GM21526 (cell line): ENCODE measurements around the gene MBLAC1.
A peak's percentile ranks its signal among the peaks of the same experiment; 100 is the strongest.

Experiments used
- ATAC-seq: cut with Tn5 transposase; IDR thresholded peaks from one replicate; pipeline ENCODE4 v1.9.1; 2021; ENCODE audit warnings: moderate library complexity; ENCODE audit not compliant: unreplicated experiment, low FRiP score

MBLAC1 gene

DNA sequence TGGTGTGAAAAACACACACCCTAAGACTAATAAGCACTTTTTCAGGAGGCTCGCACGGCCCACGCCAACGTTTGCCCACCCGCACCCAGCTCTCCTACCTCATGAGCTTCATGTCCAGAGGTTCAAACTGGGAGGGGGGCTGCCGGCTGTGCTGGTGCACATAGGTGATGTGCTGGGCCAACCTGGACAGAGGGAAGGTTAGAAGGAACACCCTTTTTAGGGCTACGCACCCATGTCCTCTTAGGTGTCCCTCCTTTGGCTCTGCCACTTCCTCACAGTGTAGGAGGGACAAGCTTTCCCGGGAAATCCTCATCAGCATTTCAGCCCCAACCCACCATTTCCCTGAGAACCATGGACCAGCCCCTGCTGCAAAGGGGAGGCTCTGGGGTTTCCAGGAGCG lies 31.5 kb upstream of the MBLAC1 start:
- no peak for ATAC-seq

DNA sequence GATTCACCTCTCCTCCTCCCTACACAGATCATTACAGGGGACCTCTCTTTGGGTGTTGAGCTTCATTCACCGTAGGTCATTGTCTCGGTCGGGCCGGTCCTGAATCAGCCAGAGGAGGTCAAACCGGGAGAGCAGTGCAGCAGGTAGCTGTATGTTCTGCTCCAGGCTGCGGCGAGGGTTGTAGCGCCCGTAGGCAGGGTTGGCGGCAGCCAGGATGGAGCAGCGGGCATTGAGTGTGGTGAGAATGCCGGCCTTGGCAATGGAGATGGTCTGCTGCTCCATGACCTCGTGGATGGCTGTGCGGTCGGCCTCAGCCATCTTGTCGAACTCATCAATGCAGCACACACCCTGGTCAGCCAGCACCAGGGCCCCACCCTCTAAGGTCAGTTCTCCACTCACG lies 31.1 kb upstream of the MBLAC1 start:
- ATAC-seq = no peak

DNA sequence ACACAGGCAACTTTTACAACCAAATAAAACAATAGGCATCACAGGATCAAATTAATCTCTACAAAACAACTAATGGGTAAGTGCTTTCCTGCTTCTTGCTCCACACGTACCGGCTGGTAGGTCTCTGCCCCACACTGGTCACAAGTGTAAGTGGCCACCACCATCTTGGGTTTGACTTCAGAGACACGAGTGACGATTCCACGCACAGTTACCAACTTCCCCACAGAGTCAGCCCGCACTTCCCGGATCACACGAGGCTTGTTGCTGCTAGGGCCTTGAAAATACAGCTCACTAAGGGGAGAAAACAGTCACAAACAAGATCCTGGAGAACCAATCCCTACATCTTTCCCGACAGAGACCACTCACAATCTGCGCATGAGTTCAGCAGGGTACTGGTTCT lies 27.9 kb upstream of the MBLAC1 start:
- ATAC-seq = no peak

DNA sequence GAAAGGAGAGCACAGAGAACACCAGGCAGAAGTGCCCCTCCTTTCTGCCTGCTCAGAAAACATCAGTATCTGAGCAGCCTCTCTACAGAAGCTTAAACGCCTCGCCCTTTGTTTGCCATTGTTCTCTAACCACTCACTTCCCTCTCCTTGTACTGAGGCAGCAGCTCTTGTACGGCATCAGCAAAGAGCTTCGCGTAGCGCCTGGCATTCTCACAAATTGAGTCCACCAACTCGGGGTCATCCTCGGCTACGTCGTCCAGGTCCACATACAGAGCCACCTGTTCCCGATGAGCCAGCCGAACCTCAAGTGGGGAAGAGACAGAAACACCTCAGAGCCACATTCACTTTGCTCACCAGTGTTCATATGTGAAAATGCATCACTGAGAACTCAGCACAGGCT lies 27.3 kb upstream of the MBLAC1 start:
- no peak for ATAC-seq

DNA sequence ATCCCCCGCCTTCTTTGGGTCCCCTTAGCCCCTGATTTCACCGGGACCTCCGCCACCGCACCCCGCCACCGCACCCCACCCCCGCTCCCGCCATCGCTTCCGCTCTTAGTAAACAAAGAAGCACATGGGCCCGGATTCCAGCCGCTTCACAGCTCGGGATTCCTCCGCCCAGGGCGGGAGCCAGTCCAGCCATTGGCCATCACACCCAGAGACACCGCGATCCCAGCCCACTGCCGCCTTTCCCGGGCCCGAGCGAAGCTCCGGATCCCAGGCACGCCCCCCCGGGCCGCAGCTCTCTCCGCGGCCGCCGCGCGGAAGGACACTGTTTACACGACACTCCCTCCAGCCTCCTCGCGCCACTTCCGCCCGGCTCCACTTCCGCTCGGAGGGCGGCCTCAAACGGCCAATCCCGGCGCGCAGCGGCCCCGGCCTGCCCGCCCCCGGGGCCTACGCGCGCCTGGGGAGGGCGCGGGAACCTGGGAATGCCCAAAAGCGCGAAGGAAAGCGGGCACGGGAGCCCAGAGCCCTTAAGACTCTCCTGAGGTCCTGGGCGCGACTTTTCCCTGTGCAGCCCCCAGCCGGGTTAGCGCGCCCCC lies 26.2 kb upstream of the MBLAC1 start:
- ATAC-seq = peak; percentile 57

DNA sequence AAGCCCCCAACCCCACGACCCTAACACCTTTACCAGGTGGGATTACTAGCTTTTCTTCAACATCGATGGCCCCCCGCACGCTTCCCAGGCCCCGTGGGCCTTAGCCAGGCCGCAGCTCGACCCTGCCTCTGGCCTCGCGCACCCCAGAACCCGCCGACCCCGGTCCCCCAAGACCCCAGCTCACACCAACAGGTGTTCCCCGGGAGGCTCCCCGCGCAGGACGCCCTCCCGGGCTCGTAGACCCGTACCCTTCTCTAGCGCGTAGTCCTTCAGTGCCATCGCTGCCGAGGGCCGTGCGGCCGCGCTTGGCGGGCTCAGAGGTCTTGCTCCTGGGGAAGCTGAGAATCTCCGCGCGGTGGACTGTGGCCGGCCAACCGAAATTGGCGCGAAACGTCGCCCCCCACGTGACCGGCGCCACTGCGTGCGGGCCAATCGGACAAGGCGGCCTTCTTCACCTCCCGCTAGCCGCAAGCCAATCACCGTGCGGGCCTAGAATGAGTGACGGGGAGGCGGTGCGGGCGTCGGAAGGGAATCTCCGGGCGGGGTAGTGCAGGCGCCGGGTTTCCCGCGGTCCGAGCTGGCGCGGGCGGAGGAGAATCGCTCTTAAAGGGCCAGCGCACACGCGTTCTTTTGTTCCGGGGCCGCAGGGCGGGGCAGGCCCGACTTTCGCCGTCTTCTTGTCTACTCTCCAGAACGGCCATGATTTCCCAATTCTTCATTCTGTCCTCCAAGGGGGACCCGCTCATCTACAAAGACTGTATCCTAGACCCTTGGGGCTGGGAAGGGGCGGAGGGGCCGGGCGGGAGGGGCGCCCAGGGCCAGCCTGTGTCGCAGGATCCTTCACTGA lies 25.5 kb upstream of the MBLAC1 start, which contains the start of the genes AP4M1 and MCM7:
Gene AP4M1, plus strand, starts transcription at position 628 of the 847 bp plus-strand sequence. Its CDS starts 72 bp downstream, at position 700.
Gene MCM7, minus strand, starts transcription at position 382 of the 847 bp plus-strand sequence. Its CDS starts 103 bp downstream, at position 279.
- ATAC-seq = peak; percentile 81

DNA sequence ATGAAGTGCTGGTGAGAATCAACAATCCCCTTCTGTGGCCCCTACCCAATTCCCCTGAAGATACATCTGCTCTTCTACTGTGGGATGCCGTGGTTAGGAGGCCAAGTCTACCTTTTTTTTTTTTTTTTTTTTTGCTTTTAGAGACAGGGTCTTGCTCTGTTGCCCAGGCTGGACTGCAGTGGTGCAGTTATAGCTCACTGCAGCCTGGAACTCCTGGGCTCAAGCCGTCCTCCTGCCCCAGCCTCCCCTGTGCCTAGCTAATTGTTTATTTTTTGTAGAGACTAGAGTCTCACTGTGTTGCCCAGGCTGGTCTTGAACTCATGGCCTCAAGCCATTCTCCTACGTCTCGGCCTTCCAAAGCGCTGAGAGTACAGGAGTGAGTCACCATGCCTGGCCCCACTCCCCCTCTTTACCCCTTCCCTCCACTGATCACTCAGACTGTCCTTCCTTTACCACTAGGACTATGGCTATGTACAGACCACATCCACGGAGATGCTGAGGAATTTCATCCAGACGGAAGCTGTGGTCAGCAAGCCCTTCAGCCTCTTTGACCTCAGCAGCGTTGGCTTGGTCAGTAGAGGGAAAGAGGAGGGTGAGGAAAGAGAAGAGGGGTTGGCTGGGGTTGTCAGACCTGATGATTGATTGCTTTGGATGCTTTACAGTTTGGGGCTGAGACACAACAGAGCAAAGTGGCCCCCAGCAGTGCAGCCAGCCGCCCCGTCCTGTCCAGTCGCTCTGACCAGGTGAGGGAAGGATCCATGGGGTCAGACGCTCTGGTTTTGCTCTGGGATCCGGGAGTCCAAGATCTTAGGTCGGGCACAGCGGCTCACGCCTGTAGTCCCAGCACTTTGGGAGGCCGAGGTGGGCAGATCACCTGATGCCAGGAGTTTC lies 23.6 kb upstream of the MBLAC1 start:
- no peak for ATAC-seq

DNA sequence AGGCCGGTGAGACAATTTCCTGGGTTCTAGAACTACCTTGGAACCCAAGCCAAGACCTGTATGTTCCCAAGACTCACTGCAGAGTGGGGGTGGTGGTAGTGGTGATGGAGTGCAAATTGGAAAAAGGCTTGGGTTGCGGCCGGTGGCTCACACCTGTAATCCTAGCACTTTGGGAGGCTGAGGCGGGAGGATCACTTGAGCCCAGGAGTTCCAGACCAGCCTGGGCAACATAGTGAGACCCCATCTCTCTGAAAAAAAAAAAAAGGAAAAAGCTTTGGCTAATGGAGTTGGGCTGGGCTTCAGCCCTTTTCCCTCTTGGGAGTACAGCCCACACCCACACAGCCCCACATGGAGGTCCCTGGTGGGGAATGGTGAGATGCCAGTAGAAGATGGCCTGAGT lies 21.2 kb upstream of the MBLAC1 start:
- no peak for ATAC-seq

DNA sequence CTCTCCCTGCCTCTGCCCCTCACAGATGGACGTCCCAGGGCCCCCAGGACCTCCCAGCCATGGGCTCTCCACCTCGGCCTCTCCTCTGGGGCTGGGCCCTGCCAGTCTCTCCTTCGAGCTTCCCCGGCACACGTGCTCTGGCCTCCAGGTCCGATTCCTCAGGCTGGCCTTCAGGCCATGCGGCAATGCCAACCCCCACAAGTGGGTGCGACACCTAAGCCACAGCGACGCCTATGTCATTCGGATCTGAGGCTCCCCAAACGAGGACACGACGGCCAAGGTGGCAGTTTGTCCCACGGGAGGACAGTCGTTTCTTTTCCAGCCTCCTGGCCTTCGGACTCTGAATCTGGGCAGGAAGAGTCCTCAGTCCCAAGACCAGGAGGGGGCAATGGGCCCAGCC lies 20.1 kb upstream of the MBLAC1 start:
- no peak for ATAC-seq

DNA sequence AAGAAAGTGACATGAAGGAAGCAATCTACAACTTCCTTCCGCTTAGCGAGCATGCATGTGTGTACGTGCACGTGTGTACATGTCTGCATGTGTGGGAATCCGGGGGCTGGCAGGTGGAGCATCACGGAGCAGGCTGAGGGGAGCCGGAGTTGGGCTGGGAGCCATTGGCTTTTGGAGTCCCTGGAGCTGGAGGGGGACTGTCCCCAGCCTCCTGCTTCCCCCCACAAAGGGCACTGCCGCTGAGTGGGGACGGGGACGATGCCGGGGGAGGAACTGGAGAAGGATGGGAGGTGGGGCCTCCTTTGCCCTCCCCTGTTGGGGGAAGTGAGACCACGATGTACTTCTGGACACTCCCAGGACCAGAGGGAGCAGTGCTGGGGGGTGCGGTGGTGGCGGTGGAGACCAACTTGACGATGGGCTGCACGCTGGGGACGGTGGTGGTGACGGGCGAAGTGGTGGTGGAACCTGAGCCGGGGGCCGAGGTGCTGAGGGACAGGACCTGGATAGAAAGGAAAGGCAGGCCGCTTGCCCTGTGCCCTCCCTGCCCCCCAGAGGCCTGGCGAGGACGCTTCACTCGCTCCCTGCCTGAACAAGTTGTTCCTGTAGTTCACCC lies 19.5 kb upstream of the MBLAC1 start:
- no peak for ATAC-seq

DNA sequence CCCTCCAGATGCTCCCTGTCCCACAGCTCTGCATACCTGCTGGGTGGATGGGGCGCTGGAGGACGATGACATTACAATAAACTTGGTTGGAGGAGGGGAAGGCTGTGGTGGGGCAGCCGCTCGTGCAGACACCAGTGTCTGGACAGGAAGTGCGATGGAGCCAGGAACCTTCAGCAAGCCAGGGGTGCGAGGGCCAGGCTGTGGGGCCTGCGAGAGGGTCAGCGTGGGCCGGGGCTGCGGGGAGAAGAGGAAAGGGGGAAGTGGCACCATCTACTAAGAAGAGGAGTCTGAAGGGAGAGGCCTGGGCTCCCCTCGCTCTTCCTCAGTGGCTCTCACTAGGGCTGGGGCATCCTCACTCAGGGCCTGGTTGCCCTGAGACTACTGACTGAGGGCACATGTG lies 18.9 kb upstream of the MBLAC1 start:
- ATAC-seq = no peak

DNA sequence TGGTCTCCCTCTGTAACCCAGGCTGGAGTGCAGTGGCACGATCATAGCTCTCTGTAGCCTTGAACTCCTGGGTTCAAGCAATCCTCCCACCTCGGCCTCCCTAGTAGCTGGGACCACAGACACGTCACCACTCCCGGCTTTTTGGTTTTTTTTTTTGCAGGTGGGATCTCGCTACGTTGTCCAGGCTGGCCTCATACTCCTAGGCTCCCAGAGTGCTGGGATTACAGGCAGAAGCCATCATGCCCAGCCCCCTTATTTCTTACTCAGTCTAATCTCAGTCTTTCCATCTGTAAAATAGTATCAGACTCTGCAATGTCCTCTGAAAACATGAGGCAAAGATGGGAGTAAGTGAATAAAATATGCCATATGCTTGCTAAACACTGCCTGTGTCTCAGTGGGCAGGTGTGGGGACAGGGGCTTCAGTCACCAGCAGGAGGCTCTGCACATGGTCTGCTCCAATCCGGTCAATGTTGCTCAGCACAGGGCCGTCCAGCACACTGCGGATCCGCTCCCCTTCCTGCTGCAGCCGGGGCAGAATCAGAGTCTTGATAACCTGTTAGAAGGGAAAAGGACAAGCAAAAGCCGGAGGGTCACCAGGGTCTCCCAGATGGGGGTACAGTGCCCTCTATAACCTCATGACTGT lies 17.1 kb upstream of the MBLAC1 start:
- no peak for ATAC-seq

DNA sequence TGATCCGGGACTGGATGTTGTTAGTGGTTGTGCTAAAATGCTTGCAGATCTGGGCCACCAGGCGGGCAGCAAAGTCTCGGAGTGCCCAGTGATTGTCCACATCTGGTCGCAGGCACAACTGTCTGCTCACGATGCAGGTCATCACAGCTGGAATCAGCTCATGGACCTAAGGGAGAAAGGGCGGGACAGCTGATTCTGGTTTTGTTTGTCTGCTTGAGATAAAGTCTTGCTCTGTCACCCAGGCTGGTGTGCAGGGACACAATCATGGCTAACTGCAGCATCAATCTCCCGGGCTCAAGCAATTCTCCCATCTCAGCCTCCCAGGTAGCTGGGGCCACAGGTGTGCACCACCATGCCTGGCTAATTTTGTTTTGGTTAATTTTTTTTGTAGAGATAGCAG lies 15.6 kb upstream of the MBLAC1 start:
- ATAC-seq = no peak

DNA sequence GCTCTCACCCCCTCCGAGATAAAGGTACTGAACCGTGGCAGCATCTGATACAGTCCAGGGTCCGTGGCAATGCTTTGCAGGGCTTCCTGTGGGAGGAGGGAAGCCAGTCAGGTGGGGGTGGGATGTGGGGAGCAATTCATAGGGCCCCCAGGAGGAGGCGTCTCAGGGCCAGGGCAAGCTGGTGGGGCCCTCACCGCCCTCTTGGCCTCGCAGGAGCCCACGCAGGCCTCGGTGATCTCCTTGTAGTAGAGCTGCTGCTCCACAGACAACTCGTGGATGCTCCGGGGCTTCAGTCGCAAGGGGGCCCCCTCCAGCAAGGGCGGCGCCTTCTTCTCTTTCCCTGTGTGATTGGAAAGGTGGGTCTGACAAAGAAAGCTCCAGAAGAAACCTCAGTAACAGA lies 14.9 kb upstream of the MBLAC1 start:
- ATAC-seq = no peak

DNA sequence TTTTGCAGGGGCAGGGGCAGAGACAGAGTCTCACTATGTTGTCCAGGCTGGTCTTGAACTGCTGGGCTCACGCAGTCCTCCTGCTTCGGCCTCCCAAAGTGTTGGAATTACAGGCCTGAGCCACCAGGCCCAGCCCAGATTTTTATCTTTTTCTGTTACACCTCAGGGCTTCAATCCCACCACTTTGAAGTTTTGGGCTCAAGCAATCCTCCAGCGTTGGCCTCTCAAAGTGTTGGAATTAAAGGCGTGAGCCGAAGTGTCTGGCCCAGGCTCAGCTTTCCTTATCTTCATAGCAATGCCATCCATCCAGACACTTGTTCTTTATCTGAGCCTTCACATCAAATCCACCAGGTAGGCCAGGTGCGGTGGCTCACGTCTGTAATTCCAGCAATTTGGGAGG lies 11.7 kb upstream of the MBLAC1 start:
- ATAC-seq = no peak

DNA sequence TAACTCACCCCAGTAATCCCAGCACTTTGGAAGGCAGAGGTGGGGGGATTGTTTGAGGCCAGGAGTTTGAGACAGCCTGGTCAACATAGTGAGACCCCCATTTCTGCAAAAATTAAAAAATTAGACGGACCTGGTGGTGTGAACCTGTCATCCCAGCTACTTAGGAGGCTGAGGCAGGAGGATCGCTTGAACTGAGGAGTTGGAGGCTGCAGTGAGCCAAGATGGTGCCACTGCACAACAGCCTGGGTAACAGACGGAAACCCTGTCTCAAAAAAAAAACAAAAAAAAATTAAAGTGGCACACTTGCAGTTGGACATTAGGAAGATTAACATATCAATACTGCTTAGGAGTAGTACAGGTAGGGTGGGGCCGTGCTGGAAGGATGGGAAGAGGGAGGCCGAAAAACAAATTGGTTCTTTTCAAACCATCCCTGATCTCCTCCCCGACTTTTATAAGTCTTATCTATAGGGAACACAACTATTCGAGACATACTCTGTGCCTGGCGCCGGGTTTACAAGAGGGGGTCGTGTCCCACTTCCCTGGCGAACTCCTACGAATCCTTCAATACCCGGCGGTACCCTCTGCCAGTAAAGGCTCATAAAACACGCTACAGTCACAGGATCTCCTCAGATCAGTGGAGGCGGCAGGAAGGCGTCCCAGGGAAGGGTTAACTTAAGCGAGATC lies 8.2 kb upstream of the MBLAC1 start:
- no peak for ATAC-seq

DNA sequence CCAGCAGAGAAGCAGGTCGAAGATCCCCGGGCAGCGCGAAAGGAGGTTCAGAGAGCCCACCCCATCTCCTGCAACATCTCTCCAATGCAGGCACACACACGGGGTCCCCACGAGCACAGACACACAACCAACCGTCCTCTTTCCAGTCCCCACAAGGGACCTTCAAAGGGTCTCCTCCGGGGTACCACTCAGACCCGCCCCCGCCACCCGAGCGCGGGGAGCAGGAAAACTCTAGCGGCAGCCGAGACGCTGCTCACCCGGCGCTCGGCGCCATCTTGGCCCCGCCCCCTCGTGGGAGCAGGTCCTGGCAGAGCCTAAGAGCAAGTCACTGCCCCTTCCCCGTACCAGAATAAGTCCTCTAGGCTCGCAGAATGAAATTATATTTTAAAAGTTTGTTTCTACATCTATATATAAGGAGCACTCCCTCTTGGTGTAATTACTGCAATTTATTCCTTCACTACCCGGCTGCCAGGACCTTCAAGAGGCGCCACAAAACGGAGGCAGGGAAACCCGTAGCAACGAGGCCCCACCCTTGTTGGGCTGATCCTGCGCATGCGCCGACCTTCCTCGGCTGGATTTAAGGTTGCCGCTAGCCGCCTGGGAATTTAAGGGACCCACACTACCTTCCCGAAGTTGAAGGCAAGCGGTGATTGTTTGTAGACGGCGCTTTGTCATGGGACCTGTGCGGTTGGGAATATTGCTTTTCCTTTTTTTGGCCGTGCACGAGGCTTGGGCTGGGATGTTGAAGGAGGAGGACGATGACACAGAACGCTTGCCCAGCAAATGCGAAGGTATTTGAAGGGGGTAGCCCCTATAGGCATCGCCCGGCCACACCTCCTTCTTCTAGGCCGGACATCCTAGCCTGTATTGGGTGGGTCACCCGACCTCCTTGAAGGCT lies 7.4 kb upstream of the MBLAC1 start, which contains the start of the genes CNPY4 and TAF6:
Gene CNPY4, plus strand, starts transcription at position 563 of the 898 bp plus-strand sequence. Its CDS starts 111 bp downstream, at position 674.
Gene TAF6, minus strand, starts transcription at position 287 of the 898 bp plus-strand sequence. CDS start 5,149 bp downstream, outside the sequence.
- ATAC-seq = peak; percentile 69
